Measurements from ENCODE around the gene POM121C.
"Not testable (repeated sequence)": the region's sequence is repeated elsewhere in the genome, so short reads cannot be mapped to it uniquely, and the experiment has no call there.

The POM121C gene

DNA sequence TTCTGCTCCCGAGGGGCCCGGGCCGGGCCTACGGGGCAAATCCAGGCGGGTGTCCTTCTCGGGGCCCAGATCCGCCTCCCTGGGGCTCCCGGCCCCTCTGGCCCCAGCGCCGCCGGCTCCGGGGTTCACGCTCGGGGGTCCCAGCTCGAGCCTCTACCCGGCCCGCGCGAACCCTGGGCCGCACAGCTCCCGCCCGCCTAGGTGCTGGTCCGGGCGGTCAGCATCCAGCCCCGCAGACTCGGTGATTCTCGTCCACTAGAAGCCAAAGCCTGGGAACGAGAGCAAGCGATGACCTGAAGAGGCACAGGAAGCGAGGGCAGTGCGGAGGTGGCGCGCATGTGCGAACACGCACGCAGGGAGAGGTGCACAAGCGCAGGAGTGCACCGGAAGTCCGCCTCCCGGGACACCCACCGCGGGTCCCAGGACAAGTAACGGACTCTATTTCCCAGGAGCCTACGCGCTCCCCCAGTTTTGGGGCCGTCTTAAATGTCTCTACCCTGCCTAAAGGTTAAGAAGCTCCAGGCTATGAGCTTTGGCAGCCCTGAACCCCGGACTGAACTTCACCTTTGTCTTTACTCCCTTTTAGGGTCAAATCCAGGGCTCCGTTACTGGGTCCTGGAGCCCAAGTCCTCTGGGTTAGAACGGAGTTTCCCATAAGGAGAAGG is at the start of gene POM121C:
Gene POM121C, minus strand, starts transcription at position 321 of the 665 bp plus-strand sequence. CDS start 44,803 bp downstream, outside the sequence.
- peak; percentile 76 for DNase-seq

DNA sequence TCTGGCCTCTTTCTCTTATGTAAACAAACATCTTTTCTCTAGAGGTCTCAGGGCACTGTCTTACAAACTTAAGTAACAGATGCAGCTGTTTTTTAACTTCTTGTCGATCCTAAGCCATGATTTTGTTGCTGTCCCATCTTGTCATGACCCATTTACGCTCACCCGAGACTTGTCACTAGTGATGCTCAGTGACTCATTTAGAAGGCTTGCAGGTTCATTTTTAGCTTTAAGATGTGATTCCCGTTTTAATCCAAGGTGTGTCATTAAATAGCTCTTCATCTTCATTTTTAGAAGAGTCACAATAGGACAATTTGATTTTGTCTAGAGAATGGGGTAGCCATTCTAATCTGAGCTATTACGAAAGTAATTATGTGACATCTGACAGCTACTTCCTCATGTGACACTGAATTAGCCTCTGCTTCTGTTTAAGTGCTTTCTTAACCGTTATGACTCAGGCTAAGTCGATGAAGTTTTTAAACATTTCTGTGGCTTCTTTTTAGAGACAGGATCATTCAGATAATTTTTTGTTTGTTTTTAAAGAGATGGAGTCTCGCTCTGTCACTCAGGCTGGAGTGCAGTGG is 48.7 kb upstream of the POM121C start:
- no peak for DNase-seq

- no peak for DNase-seq
Measured at GRCh38 chr7:75533926-75534325, 47.8 kb upstream of the POM121C start.

DNA sequence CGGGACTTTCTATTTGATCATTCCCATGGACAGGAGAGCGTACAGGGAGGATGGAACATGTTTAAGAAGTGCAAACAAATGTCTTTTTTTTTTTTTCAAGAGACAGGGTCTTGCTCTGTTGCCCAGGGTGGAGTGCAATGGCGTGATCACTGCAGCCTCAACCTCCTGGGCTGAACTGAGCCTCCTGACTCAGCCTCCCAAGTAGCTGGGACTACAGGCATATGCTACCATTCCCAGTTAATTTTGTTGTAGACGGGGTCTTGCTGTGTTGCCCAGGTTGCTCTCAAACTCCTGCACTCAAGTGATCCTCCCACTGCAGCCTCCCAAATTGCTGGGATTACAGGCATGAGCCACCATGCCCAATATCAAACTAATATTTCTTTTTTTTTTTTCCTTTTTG is 46.5 kb upstream of the POM121C start:
- DNase-seq, result no peak

DNA sequence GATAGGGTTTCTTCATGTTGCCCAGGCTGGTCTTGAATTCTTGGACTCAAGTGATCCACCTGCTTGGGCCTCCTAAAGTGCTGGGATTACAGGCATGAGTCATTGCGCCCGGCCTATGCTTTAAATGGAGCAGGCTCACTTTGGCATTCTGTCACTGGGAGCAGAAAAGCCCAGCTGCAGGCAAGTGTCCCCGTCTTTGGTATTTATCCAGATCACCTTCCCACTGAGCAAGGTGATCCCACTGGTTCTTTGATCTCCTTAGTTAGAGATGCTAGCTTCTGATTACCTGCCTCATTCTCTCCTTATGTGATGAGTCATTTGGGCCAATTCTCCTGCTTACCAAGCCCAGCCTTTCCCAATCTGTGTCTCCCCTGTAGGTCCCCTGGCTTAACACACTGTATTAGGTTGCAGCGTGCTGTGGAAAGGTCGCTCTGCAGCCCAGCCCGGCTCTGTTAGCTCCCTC is 45.3 kb upstream of the POM121C start:
- no peak for DNase-seq

- DNase-seq, result not testable (repeated sequence)
Measured at GRCh38 chr7:75527224-75527722, 41.2 kb upstream of the POM121C start.

- not testable (repeated sequence) for DNase-seq
Measured at GRCh38 chr7:75521727-75522126, 35.6 kb upstream of the POM121C start.

- DNase-seq, result not testable (repeated sequence)
Measured at GRCh38 chr7:75518842-75519241, 32.7 kb upstream of the POM121C start.

- not testable (repeated sequence) for DNase-seq
Measured at GRCh38 chr7:75509033-75509432, 22.9 kb upstream of the POM121C start.

DNA sequence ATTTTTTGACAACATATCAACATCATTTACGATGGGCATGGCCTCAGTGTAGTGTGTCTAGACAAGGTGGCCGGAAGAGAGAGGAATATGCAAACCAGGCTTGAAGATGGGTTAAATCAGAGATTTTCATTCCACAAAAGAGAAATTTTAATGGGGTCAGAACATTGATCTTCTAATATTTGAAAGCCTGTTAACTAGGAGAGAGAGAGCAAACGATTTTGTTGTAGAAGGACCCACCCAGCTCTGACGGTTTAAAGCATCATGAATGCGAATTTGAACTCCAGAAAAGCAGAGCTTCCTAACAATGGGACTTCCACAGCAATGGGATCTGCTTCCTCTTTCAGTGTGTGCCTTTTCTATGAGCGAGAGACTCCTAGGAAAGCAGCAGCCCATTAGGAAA is 5.9 kb upstream of the POM121C start, which contains the start of gene SPDYE5:
Gene SPDYE5, plus strand, starts transcription at position 301 of the 400 bp plus-strand sequence. CDS start 1,728 bp downstream, outside the sequence.
- DNase-seq, result not testable (repeated sequence)

GRCh38 chr7:75485355-75485978 is 632 bp downstream of the POM121C start:
- DNase-seq, result not testable (repeated sequence)

- DNase-seq, result not testable (repeated sequence)
Measured at GRCh38 chr7:75480313-75480712, 5.8 kb downstream of the POM121C start.

DNA sequence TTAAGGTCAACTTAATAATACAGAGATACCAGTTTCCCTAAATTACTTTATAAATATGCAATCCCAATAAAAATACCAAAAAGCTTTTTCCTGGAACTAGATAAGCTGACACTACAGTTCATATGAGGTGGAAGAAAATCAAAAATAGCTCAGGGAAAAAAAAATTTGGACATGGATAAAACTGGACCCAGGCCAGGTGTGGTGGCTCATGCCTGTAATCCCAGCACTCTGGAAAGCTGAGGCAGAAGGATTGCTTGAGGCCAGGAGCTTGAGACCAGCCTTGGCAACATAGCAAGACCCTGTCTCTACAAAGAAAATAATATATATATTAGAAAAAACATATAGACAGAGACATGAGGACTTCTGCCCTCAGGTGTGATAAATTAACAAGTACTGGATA is 8.6 kb downstream of the POM121C start:
- DNase-seq, result not testable (repeated sequence)

DNA sequence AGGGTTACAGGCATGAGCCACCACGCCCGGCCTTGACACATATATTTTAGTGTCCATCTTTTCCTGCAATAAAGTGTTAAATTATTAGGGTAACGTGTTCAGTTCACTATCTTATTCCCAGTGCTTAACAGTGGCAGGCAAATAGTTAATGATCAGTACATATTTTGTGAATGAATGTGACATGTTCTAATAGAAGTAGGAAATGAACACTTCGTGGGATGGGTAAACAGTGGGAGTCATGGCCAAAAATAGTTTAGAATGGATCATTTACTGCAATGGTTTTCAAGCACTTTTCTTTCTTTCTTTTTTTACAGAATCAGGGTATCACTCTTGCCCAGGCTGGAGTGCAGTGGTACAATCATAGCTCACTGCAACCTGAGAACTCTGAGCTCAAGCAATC is 15.9 kb downstream of the POM121C start:
- not testable (repeated sequence) for DNase-seq

GRCh38 chr7:75460541-75460940 is 25.6 kb downstream of the POM121C start:
- DNase-seq, result not testable (repeated sequence)

GRCh38 chr7:75458034-75458433 is 28.1 kb downstream of the POM121C start:
- DNase-seq, result not testable (repeated sequence)

- DNase-seq, result not testable (repeated sequence)
Measured at GRCh38 chr7:75456403-75456802, 29.7 kb downstream of the POM121C start.

DNA sequence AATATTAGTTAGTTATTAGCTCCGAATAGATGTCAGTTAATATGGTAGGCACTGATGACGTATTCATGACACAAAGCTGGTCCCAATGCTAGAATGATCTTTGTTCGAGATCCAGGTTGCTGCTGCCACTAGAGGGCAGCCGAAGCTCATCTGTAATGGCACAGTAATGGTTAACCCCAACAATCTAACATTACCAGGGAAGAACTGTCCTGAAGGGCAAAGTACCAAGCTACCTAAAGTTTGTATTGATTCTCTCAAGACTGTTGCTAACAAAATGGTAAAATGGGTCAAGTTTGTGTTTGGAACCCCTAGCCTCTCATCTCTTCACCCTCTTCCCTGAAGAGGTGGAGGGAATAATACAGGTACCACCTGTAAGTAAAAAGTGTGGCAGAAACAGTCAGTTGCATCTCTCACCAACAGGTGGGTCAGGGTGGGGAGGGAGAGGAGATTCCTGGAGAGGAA is 33.6 kb downstream of the POM121C start:
- DNase-seq, result not testable (repeated sequence)

DNA sequence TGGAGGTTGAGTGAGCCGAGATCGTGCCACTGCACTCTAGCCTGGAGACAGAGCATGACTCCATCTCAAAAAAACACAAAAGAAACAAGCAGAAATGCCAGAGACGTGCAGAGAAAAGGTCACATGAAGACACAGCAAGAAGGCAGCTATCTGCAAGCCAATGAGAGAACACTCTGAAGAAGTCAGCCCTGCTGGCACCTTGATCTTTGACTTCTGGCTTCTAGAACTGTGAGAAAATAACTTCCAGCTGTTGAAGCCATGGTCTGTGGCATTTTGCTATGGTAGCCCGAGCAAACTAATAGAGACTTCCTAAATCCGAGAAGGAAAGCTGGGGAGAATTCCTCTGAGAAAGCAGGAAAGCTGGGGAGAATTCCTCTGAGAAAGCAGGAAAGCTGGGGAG is 36.2 kb downstream of the POM121C start:
- DNase-seq, result not testable (repeated sequence)

DNA sequence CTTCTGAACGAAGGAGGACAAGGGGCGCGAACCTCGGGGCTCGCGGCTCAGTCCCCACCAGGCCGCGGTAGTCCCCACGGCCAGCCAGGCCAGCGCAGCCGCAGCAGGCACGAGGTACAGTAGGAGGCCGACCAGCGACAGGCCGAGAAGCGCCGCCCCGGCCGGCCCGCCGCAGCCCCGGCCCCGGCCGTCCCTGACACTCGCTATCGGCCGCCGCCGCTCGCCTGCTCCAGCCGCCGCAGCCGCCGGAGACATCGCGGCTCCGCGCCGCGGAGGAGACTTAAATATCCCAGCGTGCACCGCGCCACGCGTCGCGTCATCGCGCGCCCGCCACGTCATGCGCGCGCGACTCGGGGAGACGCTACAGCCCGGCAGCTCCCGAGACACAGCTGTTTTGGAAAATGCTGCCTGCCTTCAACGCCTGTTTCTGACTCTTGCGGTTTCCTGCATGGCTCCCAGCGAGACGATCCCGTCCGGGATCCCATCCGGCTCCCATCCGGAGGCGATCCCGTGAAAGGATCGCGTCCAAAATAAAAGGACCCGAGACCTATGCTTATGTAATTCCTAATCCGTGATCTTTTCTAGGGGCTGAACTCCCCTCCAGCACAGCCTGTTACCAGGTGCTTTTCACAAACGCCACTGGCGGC is 43.5 kb downstream of the POM121C start:
- DNase-seq, result not testable (repeated sequence)

- DNase-seq, result not testable (repeated sequence)
Measured at GRCh38 chr7:75442101-75442464, 44.0 kb downstream of the POM121C start.

GRCh38 chr7:75439000-75439399 is 47.1 kb downstream of the POM121C start:
- DNase-seq, result not testable (repeated sequence)

DNA sequence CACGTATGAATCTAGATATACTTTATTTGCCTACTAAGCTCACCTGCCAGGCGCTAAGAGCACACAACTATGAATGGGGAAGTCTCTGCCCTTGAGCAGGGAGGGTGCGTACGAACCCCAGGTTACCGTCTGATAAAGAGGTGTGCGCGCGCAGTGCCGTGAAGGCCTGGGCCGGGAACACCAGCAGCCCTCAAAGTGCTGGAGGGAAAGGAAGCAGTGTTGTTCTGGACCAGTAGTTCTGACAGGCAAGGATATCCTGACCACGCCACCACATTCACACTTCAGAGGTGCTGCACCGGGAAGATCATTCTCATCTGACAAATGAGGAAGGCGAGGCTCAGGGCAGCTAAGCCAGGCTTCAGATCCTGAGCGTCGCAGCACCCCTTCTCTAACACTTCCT is 62.6 kb downstream of the POM121C start:
- DNase-seq, result not testable (repeated sequence)
